ENCODE measurements around the gene IPO9. TPM values are rescaled to one million over a fixed set of nuclear protein-coding genes. Genes with fewer than 3 reads are reported as not detected.
A peak's percentile ranks its signal among the peaks of the same experiment; 100 is the strongest.

IPO9 gene
- total RNA-seq, 4 donors from 2014 or later, result 2.0 to 13.0 (median 7.9) TPM

DNA sequence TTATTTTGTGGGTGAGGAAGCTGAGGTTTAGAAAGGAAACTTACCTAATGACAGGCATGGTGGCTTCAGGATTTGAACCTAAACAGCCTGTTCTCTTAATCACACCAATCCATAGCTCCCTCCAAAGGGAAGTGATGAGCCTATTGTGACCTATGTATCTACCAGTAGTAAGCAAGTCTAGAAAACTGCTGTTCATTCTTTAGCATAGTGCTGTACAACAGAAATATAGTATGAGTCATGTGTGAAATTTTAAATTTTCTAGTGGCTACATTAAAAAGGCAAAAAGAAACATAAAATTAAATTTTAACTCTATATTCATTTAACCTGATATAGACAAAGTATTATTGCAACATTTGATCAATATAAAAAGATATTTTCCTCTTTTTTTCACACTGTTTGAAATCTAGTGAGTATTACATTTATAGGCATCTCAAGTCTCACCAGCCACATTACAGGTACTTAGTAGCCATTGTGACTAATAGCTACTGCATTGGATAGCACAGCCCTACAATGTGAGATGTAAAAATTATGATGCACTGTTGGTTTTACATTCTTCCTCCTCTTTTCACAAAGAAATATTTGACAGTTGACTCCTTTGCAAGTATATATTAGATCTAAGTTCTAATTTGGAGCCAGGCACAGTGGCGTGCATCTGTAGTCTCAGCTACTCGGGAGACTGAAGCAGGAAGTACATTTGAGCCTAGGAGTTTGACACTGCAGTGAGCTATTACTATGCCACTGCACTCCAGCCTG is 16.6 kb downstream of the IPO9 start:
- Histone ChIP-seq H3K9me3 (no peaks in the 10 kb centered on the region), H3K4me3 (no peak overlapping the region), H3K36me3 (peaks cover 0 to 23% (median 5%) of the 10 kb centered on the region in 4 donors), H3K27ac (no peak overlapping the region), H3K4me1 (no peaks in the 10 kb centered on the region), H3K27me3 (no peaks in the 10 kb centered on the region)
- intact Hi-C loops (cut with DNase I; ENCODE audit: low total_unique reads) (no loop called here), in situ Hi-C loops (cut with MboI; ENCODE audit: low pct_ligation_motif_present in 1 of 4, low pct_unique_long_range_greater_than_20kb in 1 of 4, low sequenced_read_pairs in 3 of 4) (no loop called here)
- no peak for DNase-seq
- WGBS, 2 donors (ENCODE audit: low coverage in 1 of 2), result 65 to 94% methylated on average over 2 of the region's 2 CpGs
- TF ChIP-seq EP300 (IDR thresholded peaks at IDR 0.05; ENCODE audit: low read depth) (no peak), POLR2AphosphoS5 (IDR thresholded peaks at IDR 0.05) (no peak), POLR2A (IDR thresholded peaks at IDR 0.05) (no peak)
- TF ChIP-seq, protein P1, sequence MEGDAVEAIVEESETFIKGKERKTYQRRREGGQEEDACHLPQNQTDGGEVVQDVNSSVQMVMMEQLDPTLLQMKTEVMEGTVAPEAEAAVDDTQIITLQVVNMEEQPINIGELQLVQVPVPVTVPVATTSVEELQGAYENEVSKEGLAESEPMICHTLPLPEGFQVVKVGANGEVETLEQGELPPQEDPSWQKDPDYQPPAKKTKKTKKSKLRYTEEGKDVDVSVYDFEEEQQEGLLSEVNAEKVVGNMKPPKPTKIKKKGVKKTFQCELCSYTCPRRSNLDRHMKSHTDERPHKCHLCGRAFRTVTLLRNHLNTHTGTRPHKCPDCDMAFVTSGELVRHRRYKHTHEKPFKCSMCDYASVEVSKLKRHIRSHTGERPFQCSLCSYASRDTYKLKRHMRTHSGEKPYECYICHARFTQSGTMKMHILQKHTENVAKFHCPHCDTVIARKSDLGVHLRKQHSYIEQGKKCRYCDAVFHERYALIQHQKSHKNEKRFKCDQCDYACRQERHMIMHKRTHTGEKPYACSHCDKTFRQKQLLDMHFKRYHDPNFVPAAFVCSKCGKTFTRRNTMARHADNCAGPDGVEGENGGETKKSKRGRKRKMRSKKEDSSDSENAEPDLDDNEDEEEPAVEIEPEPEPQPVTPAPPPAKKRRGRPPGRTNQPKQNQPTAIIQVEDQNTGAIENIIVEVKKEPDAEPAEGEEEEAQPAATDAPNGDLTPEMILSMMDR (IDR thresholded peaks at IDR 0.05), result no peak

DNA sequence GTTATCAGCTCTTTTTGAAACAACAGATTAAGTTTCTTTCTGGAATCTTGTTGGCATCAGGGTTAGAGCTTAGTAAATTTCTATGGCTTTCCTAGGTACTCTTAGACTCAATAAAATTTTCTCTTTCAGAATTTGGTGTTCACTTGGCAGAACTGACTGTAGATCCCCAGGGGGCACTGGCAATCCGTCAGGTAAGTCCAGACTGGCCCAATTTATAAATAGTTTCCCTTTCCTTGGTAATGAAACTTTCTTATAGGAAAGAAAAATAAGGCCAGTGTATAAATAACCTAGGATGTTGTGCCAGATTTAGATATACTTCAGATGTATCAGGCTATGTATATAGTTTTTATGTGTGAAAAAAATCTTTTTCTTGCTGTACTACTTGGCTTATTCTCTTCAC is 18.2 kb downstream of the IPO9 start:
- peaks cover 0 to 29% (median 5%) of the 10 kb centered on the region in 4 donors for H3K36me3 ChIP-seq
- in situ Hi-C loops (cut with MboI; ENCODE audit: low pct_ligation_motif_present in 1 of 4, low pct_unique_long_range_greater_than_20kb in 1 of 4, low sequenced_read_pairs in 3 of 4) (no loop called here), intact Hi-C loops (cut with DNase I; ENCODE audit: low total_unique reads) (no loop called here)
- no peaks in the 10 kb centered on the region for H3K9me3 ChIP-seq
- H3K27ac ChIP-seq, result no peak overlapping the region
- no peaks in the 10 kb centered on the region for H3K4me1 ChIP-seq
- TF ChIP-seq EP300 (IDR thresholded peaks at IDR 0.05; ENCODE audit: low read depth), result no peak
- TF ChIP-seq POLR2AphosphoS5 (IDR thresholded peaks at IDR 0.05), result no peak
- TF ChIP-seq, protein P1 (IDR thresholded peaks at IDR 0.05), result no peak
- no peak for TF ChIP-seq POLR2A (IDR thresholded peaks at IDR 0.05)
- H3K27me3 ChIP-seq, result no peaks in the 10 kb centered on the region
- WGBS, 2 donors (ENCODE audit: low coverage in 1 of 2), result 63 to 70% methylated on average over 1 of the region's 1 CpG
- H3K4me3 ChIP-seq, result no peak overlapping the region
- no peak for DNase-seq

DNA sequence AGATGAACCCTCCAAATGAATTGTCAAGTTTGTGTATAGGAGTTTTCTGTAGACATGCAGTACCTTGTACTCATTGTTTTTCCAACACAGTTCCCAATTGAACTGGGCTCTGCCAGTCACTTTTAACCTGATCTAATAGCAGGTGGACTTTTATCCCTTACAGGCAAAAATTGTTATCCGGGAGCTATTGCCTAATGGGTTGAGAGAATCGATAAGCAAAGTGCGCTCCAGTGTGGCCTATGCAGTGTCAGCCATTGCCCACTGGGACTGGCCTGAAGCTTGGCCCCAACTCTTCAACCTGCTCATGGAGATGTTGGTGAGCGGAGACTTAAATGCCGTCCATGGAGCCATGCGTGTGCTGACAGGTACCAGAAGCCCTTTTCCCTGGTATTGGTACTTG is 19.3 kb downstream of the IPO9 start:
- 90 to 97% methylated on average over 2 to 6 of the region's 6 CpGs for WGBS, 2 donors (ENCODE audit: low coverage in 1 of 2)
- Histone ChIP-seq H3K36me3 (peaks cover 0 to 36% (median 8%) of the 10 kb centered on the region in 4 donors), H3K4me3 (no peak overlapping the region), H3K4me1 (no peaks in the 10 kb centered on the region), H3K27ac (no peak overlapping the region), H3K9me3 (no peaks in the 10 kb centered on the region), H3K27me3 (no peaks in the 10 kb centered on the region)
- intact Hi-C loops (cut with DNase I; ENCODE audit: low total_unique reads), result no loop called here
- no peak for TF ChIP-seq EP300 (IDR thresholded peaks at IDR 0.05; ENCODE audit: low read depth)
- no peak for TF ChIP-seq POLR2AphosphoS5 (IDR thresholded peaks at IDR 0.05)
- TF ChIP-seq, protein P1 (IDR thresholded peaks at IDR 0.05), result no peak
- TF ChIP-seq POLR2A (IDR thresholded peaks at IDR 0.05), result no peak
- DNase-seq, result no peak
- in situ Hi-C loops (cut with MboI; ENCODE audit: low pct_ligation_motif_present in 1 of 4, low pct_unique_long_range_greater_than_20kb in 1 of 4, low sequenced_read_pairs in 3 of 4), result no loop called here

DNA sequence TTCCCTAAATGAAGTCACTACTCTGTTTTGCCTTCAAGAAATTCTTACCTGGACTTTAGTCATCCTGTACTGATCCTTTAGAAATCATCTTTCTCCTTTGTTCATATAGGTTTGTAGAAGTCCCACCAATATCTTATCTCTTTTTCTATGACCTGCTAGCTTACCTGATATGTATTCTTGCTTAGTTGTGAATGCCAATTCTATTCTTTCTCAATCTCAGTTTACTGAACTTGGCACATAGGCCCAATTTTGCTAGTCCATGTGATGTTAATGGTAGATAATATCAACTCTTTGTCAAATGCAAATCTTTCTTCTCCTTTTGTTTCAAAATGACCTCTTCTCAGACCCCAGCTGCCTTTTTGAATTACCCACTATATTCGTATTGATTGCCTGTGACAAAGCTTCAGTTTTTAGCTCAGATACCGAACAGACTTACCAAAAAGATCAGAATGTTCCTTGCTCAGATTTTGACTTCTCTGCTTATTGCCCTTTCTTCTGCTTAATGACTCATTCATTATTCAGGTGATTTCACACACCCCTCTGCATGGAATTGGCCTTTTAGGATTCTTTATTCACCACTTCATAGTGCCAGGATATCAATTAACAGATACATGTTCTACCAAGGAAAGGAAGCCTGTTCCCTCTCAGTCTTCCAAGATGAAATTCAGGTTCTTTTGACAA is 20.6 kb downstream of the IPO9 start:
- peak overlapping the region in 2 of 4 donors; percentile 7 to 32 for H3K27ac ChIP-seq

More for the DNA sequence above, 20.6 kb downstream of the IPO9 start:
- no peaks in the 10 kb centered on the region for H3K4me1 ChIP-seq
- TF ChIP-seq POLR2A (IDR thresholded peaks at IDR 0.05) (no peak), EP300 (IDR thresholded peaks at IDR 0.05; ENCODE audit: low read depth) (no peak), POLR2AphosphoS5 (IDR thresholded peaks at IDR 0.05) (no peak)
- TF ChIP-seq, protein P1 (IDR thresholded peaks at IDR 0.05), result no peak
- H3K27me3 ChIP-seq, result no peaks in the 10 kb centered on the region
- 93 to 95% methylated on average over 2 of the region's 2 CpGs for WGBS, 2 donors (ENCODE audit: low coverage in 1 of 2)
- no peak overlapping the region for H3K4me3 ChIP-seq
- in situ Hi-C loops (cut with MboI; ENCODE audit: low pct_ligation_motif_present in 1 of 4, low pct_unique_long_range_greater_than_20kb in 1 of 4, low sequenced_read_pairs in 3 of 4) (loop anchor here in 1 of 4 donors (25.0 kb wide), 1 partner anchor 288 kb away; the partner anchor contains the start of gene ARL8A), intact Hi-C loops (cut with DNase I; ENCODE audit: low total_unique reads) (no loop called here)
- DNase-seq, result no peak
- peaks cover 0 to 48% (median 15%) of the 10 kb centered on the region in 4 donors for H3K36me3 ChIP-seq
- H3K9me3 ChIP-seq, result no peaks in the 10 kb centered on the region
